GOT3 (cell line): Measurements from ENCODE around the gene RHOD.

Experiments used
- DNase-seq: peaks from one replicate; lab custom pipeline; 2025; ENCODE audit warnings: mixed read lengths; lab: John Stamatoyannopoulos, UW

RHOD gene

DNA sequence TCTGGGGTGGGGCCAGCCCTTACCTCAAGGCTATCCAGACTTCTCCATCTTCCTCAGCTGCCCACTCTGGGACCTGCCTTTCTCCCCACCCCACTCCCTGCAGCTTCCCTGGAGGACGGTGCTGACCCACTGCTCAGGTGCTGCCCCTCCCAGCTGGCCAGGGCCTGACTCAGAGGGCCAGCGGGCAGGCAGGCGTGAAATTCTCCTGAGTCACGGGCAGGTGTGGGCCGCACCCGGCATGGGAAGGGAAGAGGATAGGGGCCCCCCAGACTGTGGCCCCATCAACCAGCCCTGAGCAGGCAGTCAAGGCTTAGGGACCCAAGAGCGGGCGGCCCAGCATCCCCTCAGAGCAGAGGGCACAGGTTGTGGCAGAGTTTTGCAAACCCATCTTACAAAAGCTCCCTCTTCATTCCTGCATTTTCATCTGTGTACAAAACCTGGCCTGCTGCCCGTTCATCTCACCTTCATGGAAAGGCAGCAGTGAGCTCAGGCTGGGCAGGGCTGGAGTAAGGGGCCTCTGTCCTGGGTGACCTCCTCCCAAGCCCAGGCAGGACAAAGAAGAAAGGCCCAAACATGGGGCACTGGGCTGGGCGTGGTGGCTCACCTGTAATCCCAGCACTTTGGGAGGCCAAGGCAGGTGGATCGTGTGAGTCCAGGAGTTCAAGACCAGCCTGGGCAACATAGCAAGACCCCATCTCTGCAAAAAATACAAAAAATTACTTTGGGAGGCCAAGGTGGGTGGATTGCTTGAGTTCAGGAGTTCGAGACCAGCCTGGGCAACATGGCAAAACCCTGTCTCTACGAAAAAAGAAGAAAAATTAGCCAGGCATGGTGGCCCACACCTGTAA is 6.1 kb downstream of the RHOD start:
- DNase-seq, result no peak

GRCh38 chr11:67066333-67066709 is 9.7 kb downstream of the RHOD start:
- DNase-seq, result no peak

DNA sequence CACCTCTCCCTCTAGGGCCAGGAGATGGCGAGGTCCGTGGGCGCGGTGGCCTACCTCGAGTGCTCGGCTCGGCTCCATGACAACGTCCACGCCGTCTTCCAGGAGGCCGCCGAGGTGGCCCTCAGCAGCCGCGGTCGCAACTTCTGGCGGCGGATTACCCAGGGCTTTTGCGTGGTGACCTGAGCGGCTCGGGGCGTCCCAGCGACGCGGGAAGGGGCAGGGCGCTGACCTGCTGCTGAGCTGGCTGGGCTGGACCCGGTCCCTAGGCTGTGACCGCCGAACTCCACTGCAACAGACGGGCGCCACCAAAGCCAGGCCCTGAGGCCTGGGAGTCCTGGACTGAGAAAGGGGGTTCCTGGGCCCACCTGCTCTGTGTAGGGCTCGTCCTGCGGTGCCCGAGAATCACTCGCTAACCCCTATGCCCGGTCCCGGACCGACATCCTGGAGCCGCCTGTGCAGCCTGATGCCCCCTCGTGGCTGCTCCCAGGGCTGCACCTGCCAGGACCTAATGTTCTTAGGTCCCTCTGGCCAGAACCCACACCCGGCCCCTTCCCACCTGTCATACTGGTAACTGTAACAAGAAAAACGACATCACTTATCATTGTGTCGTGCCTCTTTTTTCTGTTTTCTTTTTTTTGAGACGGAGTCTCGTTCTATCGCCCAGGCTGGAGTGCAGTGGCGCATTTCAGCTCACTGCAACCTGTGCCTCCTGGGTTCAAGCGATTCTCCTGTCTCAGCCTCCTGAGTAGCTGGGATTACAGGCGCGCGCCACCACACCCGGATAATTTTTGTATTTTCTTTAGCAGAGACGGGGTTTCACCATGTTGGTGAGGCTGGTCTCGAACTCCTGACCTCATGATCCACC is 15.0 kb downstream of the RHOD start:
- no peak for DNase-seq

DNA sequence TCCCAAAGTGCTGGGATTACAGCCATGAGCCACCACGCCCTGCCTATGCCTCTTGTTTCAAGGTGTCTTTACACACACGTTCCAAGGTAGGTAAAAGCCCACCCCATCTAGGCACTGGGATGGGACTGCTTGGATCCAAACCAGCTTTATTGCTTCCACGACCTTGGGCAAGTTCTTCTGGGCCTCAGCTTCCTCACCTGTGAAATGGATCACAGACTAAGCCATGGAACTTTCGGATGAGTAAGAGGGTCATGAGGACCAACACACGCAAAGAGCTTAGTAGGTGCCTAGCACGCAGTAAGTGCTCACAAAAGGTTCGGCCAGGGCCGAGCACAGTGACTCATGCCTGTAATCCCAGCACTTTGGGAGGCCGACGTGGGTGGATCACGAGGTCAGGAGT is 15.6 kb downstream of the RHOD start:
- DNase-seq, result no peak

GRCh38 chr11:67073908-67074307 is 17.3 kb downstream of the RHOD start:
- no peak for DNase-seq

- no peak for DNase-seq
Observed at GRCh38 chr11:67076202-67076601, 19.6 kb downstream of the RHOD start.

DNA sequence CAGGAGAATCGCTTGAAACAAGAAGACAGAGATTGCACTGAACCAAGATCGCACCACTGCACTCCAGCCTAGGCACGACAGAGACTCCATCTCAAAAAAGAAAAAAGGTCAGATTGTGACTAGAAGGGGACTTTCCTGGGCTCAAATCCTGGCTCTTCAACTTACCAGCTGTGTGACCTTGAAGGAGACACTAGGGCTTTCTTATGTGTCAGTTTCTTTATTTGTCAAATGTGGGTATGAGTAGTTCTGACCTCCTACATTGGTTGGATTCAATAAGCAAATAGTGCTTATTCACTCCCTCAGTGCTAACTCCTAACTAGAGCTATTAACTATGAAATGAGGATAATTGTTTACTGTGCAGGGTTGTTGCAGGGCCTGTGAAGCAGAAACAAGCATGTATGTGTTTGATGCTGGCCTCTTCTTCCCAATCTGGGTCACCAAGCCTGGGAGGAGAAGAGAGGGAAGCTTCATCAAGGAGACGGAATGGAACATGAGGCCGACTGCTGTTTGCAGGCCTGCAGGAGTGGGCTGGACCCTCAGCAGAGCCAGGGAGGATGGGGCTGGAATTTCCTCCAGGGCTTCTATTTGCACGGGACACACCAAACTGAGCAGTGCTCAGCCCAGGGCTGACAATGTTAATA is 22.5 kb downstream of the RHOD start:
- DNase-seq, result no peak

DNA sequence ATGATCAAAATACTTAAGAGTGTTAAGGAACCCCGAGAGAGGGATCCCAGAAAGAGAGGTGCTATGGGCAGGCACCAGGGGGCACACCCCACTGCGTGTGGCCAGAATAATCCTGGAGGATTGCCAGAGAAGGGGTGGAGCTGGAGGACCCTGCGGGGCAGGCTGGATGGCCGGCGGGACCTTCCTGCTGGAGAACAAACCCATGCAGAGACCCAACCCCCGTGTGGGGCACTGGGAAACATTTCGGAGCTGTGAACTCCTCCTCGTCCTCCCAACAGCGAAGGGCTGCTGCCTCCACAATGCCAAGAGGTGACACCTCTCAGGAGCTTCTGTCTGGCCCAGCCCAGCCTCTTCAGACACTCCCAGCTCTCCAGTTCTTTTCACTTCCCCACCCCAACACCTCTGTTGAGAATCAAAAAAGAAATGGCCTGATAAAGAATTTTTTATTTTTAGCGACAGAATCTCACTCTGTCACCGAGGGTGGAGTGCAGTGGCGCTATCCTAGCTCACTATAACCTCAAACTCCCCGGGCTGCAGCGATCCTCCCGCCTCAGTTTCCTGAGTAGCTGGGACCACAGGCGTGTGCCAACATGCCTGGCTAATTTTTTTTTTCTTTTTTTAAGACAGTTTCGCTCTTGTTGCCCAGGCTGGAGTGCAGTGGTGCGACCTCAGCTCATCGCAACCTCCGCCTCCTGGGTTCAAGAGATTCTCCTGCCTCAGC is 25.6 kb downstream of the RHOD start:
- no peak for DNase-seq

DNA sequence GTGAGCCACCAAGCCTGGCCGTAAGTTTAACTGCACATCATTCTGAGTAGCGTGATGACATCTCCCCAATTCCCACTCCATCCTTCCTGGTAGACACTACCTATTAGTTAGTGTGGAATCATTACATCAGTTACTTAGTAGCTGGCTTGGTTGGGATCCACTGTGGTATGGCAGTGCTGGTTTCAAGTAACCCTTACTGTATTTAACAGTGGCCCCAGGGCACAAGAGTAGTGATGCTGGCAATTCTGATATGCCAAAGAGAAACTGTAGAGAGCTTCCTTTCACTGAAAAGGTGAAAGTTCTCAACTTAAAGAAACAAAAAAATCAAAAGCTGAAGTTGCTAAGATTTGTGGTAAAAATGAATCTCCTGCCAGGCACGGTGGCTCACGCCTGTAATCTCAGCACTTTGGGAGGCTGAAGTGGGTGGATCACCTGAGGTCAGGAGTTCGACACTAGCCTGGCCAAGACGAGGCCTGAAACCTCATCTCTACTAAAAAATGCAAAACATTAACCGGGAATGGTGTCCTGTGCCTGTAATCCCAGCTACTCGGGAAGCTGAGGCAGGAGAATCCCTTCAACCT is 27.2 kb downstream of the RHOD start:
- DNase-seq, result no peak

- no peak for DNase-seq
Observed at GRCh38 chr11:67085617-67086016, 29.0 kb downstream of the RHOD start.

- DNase-seq, result no peak
Observed at GRCh38 chr11:67090717-67091116, 34.1 kb downstream of the RHOD start.

DNA sequence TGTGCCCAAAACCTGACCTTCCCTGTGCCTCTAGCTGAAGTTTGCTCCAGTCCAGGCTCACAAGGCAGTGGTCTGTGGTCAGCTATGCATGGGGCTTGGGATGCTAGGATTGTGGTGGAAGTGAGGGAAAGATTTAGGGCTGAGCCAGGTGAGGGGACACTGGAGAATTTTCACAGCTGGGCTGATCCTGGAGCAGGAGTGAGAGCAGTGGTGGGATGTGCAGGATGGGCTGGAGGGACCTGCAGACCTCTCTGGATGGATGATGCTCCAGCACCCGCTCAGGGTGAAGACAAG is 38.5 kb downstream of the RHOD start:
- no peak for DNase-seq

DNA sequence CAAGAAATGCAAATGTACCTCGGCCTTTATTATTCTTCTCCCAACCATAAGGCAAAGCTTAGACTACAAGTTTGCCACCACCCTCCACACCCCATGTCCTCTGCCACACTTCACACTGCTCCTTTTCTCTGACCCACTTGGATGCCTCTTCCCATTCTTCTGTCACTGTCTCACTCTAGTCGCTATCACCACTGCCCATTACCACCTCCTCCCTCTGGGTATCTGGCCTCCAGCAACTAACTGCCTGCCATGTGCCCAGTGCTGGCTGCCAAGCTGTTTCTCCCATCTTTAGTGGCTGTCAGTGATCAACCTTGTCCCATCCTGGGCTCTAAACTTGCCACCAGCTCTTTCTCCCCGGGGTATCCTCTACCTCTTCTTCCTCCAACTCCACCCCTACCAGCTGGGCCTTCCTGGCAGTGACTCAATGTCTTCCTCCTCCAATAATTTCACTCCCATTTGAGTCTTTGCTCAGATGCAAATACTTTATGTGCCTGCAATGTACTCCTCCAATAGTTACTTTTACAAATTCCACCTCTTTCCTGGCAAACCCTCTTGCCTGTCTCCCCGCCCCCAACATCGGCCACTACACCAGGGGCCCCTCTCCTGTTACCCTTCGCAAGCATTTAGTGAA is 42.3 kb downstream of the RHOD start:
- DNase-seq, result no peak

GRCh38 chr11:67099831-67100324 is 43.2 kb downstream of the RHOD start:
- no peak for DNase-seq

DNA sequence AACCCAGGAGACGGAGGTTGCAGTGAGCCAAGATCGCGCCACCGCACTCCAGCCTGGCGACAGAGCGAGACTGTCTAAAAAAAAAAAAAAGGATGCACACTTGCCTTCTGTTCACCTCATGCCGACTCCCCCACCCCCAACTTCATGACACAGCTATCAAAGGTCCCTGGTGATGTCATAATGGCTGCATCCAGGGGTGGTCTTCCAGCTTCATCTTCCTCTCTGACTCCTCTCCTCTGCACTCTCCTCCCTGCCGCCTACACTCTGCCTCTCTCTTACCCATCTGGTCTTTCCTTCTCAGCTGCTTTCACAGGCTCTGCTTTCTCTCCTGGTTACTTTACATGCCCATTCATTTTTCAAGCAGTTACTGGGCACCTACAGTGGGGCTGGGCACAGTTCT is 46.0 kb downstream of the RHOD start:
- DNase-seq, result no peak

DNA sequence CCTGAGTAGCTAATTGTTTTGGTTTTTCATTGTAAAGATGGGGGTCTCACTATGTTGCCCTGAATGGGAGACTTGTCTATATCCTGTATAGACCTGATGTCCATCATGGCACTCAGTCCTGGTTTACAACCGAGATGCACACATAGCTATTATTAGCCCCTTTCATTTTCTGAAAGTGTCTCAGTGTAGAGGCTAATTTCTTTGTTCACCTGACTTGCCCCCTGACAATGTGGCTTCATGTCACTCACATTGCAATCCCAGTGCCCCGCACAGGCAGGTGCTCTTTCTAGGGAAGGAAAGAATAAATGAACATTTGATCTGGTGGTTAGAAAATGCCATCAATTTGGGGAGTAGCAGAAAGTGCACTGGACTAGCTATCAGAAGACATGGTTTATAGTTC is 49.3 kb downstream of the RHOD start:
- DNase-seq, result no peak

GRCh38 chr11:67111261-67111660 is 54.6 kb downstream of the RHOD start:
- no peak for DNase-seq

DNA sequence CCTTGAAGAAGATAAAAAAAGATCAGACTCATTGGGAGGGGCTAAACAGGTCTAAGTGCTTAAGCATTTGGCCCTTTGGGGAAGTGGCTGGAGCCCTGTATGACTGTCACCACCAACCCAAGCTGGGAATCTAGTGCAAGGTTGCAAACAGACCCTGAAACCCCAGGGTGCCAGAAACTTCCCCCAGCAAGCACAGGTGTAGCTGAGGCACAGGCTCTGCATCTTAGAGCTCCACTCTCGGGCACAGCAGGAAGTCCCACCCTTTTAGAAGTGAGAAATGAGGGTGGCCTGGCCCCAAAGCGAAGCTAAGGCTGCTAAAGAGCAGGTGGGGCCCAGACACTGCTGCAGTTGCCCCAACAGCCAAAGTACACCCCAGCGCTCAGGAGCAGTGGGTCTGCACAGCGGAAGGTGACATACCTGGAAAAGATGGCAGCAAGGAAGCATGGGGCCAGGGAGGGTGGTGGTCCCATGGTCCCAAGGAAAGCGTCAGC is 56.6 kb downstream of the RHOD start:
- no peak for DNase-seq

DNA sequence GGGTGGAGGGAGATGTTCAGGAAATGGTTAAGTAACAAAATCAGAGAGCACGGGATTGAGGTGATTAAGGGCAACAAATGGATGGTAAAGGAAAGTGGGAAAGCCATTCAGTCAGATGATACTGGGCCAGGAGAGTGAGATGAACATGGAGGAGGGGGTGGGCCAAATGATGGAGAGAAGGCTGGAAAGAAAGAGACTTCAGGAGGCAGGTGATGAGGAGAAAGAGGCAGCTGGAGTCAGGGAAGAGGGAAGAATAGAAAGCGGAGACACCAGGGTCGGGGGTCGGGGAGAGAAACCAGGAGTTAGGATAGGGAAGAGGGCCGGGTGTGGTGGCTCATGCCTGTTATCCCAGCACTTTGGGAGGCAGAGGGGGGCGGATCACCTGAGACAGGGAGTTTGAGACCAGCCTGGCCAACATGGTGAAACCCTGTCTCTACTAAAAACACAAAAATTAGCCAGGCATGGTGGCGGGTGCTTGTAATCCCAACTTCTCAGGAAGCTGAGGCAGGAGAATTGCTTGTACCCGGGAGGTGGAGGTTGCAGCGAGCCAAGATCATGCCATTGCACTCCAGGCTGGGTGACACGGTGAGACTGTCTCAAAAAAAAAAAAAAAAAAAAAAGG is 57.7 kb downstream of the RHOD start:
- DNase-seq, result no peak

DNA sequence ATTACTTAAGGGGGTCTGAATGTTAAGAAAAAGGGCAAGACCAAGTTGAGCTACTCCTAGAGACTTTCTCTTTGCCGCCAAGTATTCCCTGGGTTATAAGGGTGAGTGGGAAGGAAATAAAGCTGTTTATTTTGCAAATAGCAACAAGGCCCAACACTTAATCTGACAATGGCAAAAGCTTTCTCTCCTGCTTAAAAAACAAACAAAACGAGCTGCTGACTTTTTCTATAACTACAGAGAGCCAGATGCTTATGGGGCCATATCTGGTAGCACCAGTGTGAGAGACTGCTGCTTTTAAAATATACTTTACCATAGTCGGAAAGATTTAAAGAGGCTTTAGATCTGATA is 60.1 kb downstream of the RHOD start:
- no peak for DNase-seq

DNA sequence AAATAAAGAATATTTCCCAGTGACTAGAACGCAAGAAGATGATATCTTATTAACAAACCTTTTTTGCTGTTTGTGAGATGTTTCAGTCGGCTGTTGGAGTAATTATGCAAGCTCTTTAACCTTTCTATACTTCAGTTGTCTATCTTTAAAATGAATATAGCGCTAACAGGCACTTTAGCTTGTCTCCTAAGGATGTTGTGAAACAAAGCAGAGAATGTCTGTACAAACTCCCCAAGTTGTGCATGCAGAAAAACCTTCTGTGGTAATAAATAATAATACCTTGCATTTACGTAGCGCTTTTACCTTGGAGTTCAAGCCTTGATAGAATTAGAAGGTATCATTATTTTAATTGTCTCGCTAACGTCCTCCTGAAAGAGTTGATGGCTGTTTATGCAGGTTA is 60.5 kb downstream of the RHOD start:
- DNase-seq, result no peak
